HG03571 (cell line): ENCODE data around the gene DNAAF1.
"Not testable (repeated sequence)": the region's sequence is repeated elsewhere in the genome, so short reads cannot be mapped to it uniquely, and the experiment has no call there.

Experiments
- ATAC-seq: cut with Tn5 transposase; IDR thresholded peaks from one replicate; pipeline ENCODE4 v1.9.1; 2021; ENCODE audit not compliant: unreplicated experiment

DNAAF1 gene

DNA sequence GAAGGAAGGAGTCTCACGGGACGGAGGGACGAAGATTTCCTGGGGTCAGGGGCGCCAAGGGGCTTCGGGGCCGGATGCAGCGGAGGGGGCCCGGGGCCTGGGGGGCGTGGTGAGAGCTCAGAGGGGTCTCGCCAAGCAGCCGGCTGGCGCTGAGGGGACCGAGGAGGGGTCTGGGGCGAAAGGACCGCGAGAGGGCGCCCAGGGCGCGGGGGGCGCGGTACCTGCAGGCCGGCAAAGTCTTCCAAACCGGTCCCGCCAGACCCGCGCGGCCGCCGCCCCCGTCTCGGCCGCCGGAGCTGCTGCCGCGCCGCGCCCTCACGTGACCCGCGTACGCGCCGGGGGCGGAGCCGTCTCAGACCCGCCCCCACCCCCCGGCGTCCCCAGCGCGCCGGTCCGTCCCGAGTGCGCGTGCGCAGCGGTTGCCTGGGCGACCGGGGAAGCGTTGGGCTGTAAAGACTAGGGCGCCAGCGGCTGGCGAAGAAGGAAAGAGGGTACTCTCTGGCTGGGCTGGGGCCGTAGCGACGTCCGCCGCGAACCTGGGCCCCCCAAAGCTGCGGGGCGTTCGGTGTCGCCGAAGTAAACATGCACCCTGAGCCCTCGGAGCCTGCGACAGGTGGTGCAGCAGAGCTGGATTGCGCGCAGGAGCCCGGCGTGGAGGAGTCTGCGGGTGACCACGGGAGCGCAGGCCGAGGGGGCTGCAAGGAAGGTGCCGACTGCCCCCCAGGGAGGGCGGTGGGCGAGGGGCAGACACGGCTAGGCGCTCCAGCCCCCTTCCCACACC, at the start of gene DNAAF1, which contains the start of gene HSDL1:
Gene DNAAF1 (plus strand): TSS at position 450 of the 781 bp plus-strand sequence. CDS start 133 bp downstream, at position 583.
Gene HSDL1 (minus strand): TSS at position 319 of the 781 bp plus-strand sequence. CDS start 13,856 bp downstream, outside the sequence.
- ATAC-seq, result peak; percentile 85

DNA sequence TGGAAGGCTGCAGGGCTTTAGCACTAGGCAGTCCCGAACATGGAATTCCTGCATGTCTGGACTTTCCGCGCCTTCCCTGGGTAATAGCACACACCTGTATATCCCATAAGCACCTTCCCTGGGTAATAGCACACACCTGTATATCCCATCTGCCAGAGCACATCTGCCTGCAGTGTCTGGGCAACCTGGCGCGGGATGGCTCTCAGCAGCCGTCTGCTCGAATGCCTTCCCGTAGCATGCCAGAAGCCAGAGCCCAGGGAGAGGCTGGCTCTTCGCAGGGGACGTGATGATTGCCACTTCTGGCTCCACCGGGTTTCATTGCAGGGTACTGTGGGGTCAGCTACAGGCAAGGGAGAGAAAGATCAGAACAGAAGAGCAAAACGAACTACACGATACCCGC, 49.6 kb upstream of the DNAAF1 start:
- no peak for ATAC-seq

DNA sequence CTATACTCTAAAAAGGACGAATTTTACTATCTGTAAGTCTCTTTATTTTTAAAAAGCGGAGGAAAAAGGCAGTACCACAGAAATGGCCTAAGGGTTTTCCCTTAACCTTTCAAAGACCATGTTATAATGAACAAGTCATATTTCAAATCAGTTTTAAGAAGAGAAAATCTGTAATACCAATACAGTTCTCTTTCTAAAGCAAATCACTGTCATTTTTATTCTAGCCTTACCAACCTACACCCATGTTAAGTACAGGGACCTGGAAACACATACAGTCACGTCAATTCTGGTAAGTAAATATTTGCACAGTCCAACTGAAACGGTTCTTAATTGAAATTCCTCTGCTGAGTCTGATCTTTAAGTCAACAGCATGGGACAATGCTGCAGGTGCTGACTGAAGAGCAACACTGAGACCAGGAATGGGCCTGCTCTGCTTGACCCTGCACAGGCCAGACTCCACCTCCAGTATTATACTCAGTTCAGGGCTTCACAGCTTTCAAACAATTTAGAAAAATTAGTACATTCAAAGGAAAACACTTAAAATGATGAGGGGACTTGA, 48.6 kb upstream of the DNAAF1 start:
- no peak for ATAC-seq

DNA sequence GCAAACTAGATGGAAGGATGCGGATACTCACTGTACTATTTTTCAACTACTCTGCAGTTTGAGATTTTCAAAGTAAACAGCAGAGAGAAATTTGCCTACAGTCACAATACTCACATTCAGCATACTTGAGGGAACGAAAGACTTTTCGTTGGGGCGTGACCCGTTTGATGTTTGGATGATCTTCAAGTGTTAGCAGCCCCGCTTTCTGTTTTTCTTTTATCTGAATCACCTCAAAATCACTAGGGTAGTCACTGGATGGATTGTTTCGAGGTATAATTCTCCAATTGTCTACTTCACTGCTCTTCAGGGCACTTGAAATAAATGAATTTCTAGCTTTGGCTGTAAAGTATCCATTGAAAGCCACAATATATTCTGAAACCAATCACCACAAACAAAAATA, 46.2 kb upstream of the DNAAF1 start:
- ATAC-seq, result no peak

DNA sequence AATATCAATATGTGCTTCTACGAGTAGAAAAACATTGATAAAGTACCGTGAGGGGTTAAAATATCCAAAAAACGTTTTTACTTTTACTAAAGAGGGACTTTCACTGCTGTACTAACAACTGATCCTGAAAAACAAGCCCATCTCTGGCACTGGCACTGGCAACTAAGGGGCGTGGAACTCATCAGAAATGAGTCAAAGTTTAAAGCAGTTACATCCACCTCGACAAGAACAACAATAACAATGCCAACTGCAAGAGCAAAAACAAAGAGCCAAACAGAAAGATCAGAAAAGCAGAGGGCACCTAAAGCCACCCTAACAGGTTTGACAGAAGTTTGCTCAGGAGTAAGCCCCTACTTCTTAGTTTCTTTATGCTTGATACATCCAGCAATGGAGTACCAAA, 41.4 kb upstream of the DNAAF1 start:
- no peak for ATAC-seq

DNA sequence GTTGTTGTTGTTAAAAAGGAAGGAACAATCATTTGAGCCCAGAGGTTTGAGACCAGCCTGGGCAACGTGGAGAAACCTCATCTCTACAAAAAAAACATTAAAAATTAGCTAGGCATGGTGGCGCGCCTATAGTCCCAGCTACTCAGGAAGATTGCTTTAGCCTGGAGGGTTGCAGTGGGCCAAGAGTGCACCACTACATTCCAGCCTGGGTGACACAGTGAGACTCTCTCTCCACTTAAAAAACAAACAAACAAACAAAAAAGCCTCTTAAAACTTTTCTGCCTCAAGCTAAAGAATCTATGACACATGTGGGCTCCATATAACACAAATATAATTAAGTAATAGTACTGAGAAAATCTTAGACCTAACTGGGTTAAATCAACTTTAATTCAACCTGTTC, 40.9 kb upstream of the DNAAF1 start:
- ATAC-seq, result no peak

DNA sequence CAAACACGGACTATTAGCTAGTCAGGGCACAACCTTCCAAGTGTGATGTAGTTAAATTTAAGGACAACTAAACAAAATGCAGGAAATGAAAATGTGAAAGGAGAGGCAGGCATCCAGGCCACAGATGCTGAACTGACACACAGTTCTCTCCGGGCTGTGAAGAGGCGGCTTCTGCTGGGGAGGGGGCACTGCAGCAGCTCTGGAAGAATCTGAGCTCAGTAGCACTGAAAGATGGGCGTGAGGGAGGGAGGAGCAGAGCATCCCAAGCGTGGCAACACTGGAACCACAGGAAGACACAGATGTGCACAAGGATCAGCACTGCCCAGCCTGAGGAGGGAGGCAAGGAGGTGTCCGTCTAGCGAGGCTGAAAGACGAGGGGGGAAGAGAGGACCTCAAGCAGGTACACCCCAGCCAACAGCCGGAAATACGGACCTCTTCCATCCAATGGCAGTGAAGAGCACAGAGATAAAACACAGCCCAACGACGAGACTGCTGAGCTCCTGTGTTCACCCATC, 39.8 kb upstream of the DNAAF1 start:
- ATAC-seq, result no peak

DNA sequence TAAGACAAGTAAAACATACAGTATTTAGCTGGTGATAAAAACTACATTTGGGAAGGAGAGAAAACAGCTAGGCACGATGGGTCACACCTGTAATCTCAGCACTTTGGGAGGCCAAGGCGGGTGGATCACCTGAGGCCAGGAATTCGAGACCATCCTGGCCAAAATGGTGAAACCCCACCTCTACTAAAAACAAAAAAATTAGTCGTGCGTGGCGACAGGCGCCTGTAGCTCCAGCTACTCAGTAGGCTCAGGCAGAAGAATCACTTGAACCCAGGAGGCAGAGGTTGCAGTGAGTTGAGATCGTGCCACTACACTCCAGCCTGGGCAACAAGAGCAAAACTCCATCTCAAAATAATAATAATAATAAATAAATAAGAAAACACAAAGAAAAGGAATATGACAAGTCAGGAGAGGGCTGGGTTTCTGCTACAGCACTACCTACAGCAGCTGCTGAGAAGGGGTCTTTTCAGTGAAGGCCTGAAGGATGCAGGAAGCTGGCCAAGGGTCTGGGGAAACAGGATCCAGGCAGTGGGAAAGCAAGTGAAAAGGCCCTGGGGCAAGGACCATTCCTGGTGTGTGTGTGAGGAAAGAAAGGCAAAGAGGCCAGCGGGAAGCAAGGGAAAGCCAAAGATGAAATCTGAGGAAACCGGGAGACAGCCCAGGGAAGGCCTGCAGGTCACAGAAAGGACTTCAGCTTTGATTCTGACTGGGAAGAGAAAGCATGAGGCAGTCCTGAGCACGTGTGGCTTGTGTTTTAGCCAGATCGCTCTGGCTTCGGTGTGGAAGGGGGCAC, 39.0 kb upstream of the DNAAF1 start:
- no peak for ATAC-seq

DNA sequence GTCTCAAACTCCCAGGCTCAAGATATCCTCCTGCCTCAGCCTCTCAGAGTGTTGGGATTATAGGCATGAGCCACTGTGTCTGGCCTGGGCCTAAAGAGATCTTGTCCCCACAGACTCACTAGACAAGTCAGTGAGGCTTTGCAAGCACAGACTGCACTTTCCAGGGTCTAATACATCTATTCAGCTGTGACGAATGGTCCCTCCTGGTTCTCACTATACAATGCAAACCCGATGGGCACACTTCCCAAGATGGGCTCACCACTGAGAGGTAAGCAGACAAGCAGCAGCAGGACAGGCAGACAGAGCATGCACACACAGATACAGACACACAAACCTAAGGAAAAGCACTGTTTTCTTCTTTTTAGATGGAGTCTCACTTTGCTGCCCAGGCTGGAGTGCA, 37.2 kb upstream of the DNAAF1 start:
- ATAC-seq, result no peak

DNA sequence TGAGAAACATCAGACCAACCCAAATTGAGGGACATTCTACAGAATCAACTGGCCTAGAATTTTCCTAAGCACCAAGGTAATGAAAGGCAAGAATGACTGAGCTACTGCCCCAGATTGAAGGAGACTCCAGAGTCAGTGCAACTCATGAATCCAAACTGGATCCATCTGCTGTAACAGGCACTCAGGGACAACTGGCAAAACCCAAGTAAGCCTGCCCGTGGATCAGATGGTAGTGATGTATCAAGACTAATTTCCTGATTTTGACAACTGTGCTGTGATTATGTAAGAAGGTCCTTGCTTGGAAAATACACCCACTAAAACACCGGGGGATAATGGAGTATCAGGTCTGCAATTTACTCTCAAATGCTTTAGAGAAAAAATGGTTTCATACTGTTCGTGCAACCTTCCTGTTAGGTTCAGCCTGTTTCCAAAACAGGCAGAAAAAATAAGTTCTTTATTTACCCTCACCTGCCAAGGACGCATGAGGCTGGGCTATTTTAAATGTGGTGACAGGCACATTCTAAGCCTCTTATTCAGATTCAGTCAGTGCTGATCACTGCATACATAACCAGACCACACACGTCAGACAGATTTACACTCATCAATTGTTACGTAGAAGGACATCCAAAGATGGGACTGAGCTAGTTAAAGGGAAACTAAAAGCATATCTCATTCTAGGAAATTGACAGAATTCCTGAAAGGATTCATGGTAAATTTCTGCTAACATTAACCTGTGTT, 35.3 kb upstream of the DNAAF1 start:
- ATAC-seq, result no peak

DNA sequence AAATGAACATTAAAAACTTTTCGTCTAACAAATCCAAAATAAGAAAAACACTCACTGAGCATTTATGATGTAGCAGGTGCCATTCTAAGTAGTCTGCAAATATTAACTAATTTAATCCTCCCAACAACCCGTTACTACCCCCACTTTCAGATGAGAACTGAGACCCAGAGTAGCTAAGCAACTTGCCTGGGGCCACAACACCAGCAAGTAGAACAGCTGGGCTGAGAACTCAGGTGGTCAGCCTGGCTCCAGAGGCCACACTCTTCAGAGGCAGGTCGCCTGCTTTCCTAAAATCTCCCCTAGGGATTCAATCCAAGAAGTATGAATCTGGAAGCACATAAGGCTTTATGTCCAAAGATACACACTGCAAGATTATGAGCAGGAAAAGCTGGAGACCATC, 34.6 kb upstream of the DNAAF1 start:
- ATAC-seq, result no peak

DNA sequence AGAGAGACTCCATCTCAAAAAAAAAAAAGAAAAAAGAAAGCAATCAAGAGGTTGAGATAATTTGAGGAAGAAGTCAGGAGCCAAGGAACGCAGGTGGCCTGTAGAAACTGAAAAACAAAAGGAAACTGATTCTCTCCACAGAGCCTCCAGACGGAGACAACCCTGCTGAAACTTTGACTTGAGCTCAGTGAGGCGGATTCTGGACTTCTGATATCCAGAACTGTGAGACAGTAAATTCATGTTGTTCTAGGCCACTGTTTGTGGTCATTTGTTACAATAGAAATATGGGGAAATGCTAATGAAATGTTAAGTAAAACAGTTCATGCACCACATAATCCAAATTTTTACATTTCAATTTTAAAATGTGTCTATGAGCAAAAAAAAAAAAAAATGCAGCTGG, 33.6 kb upstream of the DNAAF1 start:
- no peak for ATAC-seq

DNA sequence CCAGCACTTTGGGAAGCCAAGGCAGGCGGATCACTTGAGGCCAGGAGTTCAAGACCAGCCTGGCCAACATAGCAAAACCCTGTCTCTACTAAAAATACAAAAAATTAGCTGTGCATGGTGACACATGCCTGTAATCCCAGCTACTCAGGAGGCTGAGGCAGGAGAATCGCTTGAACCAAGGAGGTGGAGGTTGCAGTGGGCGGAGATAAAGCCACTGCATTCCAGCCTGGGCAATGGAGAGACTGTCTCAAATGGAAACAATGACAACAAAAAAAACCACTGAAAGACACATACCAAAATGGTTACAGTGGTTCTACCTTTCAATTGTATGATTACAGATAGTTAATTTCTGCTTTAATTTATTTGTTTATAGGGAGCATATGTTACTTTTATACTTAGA, 33.2 kb upstream of the DNAAF1 start:
- ATAC-seq, result not testable (repeated sequence)

DNA sequence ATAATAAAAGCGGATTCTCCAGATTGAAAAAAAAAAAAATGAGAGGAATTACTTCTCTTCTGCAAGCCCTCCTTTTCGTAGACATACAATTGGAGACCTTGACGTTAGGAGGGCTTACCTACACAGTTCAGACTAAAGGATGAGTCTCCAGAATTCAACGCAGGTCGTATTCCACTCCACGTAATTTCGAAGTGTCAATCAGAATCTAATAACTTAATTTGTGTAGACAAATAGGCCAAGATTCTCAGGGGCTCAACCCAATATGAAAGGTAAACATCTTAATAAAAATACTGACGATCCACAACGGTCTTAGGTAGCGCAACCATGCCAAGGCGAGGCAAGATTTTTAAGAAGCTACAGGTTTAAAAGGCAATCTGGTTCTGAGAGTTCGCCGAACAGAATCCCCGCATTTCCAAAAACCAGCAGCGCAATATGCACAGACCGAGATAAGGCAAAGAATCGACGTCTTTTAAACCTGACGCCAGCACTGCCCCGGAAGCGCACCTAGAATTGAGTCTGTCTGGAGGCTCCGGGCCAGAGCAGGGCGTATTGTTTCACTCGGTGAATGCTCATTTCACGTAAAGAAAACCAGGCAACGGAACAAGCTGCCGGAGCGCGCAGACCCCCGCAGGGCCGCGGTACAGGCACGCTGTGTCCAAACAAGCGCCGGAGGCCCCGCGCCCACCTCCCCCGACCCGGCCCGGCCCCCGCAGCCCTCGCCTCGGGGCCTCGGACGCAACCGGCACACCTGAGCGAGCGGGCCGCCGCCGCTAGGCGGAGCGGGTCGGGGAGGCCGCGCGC, 29.0 kb upstream of the DNAAF1 start:
- peak; percentile 37 for ATAC-seq

DNA sequence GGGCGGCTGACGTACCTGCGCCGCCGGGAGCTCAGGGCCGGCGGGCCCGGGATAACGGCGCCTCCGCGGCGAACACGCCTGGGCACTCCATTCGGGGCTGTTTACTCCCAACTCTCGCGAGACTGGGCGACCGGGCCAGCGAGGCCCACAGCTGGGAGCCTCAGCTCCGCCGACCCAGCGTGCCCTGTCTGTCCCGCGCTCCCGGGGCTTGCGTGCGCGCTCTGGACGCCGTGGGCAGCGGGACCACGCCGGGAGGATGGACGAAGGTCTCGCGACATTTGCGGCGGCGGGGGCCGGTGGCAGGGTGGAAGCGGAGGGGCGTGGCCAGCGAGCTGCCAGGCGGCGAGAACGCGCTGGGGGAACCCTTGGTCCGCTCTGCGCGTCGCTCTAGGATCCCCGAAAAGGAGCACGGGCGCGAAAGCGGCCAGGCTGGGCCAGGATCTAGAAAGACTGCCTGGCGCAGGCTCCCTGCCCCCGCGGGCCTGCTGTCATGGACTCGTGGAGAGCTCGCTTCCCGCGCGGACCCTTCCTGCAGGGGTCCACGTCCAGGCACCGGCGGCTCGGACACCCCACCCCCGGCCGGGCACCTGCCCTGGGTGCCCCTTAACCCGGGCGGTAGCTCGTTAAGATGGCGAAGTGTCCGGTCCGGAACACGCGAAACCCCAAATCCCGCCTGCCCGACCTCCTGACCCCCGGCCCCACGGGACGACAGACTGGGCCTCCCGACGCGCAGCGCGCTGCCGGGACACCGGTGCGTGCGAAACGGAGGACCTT, 28.2 kb upstream of the DNAAF1 start, which contains the start of gene MBTPS1:
Gene MBTPS1 (minus strand): TSS at position 223 of the 774 bp plus-strand sequence. CDS start 15,159 bp downstream, outside the sequence.
- peak; percentile 86 for ATAC-seq

DNA sequence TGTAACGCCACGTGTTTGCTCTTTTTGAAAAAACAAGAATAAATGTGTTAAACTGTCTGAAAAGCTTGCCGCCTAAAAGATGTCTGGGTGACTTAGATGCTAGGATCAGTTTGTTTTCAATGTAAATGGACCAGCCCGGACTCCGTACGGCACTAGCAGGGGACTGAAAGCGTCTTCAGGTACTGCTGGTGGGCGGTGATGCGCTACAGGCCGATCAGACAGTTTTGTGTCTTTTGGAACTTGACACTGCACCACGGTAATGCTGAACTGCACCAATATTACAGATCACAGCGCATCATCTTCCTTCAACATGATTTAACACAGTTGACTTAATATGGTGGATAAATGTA, 27.6 kb upstream of the DNAAF1 start:
- ATAC-seq, result no peak

DNA sequence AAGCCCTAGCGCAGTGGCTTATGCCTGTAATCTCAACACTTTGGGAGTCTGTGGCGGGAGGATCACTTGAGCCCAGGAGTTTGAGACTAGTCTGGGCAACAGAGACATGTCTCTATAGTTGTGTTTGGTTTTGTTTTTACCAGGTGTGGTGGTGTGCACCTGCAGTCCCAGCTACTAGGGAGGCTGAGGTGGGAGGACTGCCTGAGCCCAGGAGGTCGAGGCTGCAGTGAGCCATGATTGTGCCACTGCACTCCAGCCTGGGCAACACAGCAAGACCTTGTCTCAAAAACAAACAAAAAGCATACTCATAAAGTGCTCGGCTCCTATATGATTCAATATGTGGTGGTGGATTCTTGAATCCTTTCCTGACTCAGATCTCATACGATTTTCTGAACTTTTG, 26.8 kb upstream of the DNAAF1 start:
- ATAC-seq, result not testable (repeated sequence)

DNA sequence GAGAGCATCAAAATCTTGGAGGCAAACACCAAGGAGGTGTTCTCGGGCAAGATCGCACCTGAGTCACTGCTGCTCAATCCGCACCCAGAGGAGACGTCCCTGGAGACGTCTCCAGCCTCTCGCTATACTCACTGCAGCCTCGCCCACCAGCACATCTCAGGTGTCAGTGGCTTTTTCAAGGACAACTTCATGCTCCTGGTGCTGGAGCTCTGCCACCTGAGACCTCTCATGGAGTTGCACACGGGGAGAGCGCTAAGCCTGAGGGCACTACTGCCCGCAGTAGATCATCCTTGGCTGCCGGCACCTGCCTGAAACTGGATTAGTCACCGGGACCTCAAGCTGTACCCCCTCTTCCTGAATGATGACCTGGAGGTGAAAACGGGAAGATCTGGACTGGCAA, 25.7 kb upstream of the DNAAF1 start:
- ATAC-seq, result no peak

DNA sequence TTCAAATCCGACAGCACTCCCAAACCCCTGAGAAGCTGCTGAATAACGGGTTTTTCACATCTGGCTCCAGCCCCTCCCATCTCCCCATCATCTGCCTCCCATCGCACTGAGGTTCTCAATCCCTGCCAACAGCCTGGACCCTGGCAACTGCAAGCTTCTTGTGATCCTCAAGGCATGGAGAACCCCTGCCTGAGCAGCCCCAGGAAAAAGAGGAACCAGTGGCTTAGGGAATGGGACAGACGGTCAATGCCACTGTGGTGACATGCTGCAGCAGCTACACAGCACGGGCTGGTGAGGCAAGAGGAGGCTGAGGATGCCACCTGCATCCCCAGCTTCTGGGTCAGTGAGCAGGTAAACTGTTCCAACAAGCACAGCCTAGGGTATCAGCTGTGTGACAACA, 25.1 kb upstream of the DNAAF1 start:
- ATAC-seq, result no peak
